Measurements from ENCODE around the gene CMKLR1. TPM values are rescaled to one million over a fixed set of nuclear protein-coding genes. Genes with fewer than 3 reads are reported as not detected.

CMKLR1 gene
- total and polyA plus RNA-seq, 9 donors: 1.4 to 28.3 (median 3.1) TPM

- Histone ChIP-seq H3K36me3 (no peaks in the 10 kb centered on the region), H3K9me3 (no peaks in the 10 kb centered on the region), H3K4me1 (ENCODE audit: insufficient read depth) (no peaks in the 10 kb centered on the region), H3K27ac (no peak overlapping the region), H3K4me3 (no peak overlapping the region), H3K27me3 (no peaks in the 10 kb centered on the region)
- 42 to 45% (median 43%) methylated on average over 5 of the region's 5 CpGs for WGBS, 3 donors
- intact Hi-C loops (cut with DNase I): no loop called here
- no peak for DNase-seq
- TF ChIP-seq CTCF (IDR thresholded peaks at IDR 0.05): no peak
- no peak for TF ChIP-seq EP300 (IDR thresholded peaks at IDR 0.05)
- no peak for TF ChIP-seq POLR2A (IDR thresholded peaks at IDR 0.05)
Observed at GRCh38 chr12:108254030-108254429, 85.1 kb downstream of the CMKLR1 start.

DNA sequence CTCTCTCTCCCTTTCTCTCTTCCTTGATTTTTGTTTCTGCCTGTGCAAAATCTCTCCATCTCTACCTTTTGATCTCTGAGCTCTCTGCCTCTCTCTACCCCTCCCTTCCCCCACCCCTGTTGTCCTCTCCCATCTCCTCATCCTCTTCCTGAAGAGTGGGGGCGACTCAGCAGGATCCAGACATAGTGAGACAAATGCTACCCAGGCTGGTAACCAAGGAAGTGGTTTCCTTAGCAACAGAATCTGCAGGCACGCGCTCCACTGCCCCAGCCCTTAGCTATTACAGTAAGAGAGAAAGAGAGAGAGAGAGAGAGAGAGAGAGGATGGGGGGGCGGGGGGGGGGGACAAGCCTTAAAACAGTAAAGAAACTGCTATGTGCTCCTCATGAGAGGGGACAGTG lies 85.6 kb downstream of the CMKLR1 start:
- Histone ChIP-seq H3K4me3 (no peak overlapping the region), H3K36me3 (no peaks in the 10 kb centered on the region), H3K27me3 (no peaks in the 10 kb centered on the region), H3K27ac (no peak overlapping the region), H3K4me1 (ENCODE audit: insufficient read depth) (no peaks in the 10 kb centered on the region), H3K9me3 (no peaks in the 10 kb centered on the region)
- WGBS, 3 donors: 0 to 2% (median 0%) methylated on average over 3 to 4 of the region's 4 CpGs
- intact Hi-C loops (cut with DNase I): no loop called here
- no peak for TF ChIP-seq EP300 (IDR thresholded peaks at IDR 0.05)
- TF ChIP-seq POLR2A (IDR thresholded peaks at IDR 0.05): no peak
- no peak for TF ChIP-seq CTCF (IDR thresholded peaks at IDR 0.05)
- no peak for DNase-seq

DNA sequence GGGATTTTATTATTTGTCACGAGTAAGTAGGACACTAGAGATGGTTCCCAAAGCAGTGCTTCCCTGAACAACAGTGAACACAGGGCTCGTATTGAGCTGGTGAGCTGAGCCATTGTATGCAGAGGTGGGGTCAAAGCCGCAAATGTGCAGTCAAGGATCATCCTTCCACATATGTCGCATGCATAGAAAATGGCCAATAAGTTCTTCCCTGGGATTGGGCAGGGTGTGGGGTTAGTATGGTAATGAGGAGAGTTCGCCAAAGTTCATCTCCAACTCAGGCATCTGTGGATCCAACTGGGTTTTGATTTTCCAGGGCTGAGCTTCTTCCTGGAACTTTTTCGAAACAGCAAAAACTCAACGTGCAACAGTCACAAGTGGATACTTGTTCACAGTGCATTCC lies 86.6 kb downstream of the CMKLR1 start:
- intact Hi-C loops (cut with DNase I): no loop called here
- WGBS, 3 donors: 75 to 86% (median 79%) methylated on average over 7 of the region's 7 CpGs
- H3K4me3 ChIP-seq: no peak overlapping the region

DNA sequence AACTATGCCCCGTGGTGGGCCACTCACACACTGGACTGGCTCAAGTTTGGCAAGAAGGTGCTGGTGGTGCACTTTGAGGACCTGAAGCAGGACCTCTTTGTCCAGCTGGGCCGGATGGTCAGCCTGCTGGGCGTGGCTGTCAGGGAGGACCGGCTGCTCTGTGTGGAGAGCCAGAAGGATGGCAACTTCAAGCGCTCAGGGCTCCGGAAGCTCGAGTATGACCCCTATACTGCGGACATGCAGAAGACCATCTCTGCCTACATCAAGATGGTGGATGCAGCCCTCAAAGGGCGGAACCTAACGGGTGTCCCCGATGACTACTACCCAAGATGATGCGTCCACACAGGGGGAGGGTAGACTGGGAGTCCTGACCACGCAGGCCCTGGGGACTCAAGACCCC lies 91.1 kb downstream of the CMKLR1 start:
- 74 to 93% (median 86%) methylated on average over 13 of the region's 13 CpGs for WGBS, 3 donors
- Histone ChIP-seq H3K27ac (no peak overlapping the region), H3K4me3 (no peak overlapping the region), H3K27me3 (no peaks in the 10 kb centered on the region), H3K9me3 (no peaks in the 10 kb centered on the region), H3K36me3 (no peaks in the 10 kb centered on the region), H3K4me1 (ENCODE audit: insufficient read depth) (no peaks in the 10 kb centered on the region)
- intact Hi-C loops (cut with DNase I): no loop called here
- no peak for TF ChIP-seq CTCF (IDR thresholded peaks at IDR 0.05)
- TF ChIP-seq EP300 (IDR thresholded peaks at IDR 0.05): no peak
- TF ChIP-seq POLR2A (IDR thresholded peaks at IDR 0.05): no peak
- no peak for DNase-seq

More for the DNA sequence above, 86.6 kb downstream of the CMKLR1 start:
- no peaks in the 10 kb centered on the region for H3K36me3 ChIP-seq
- H3K4me1 ChIP-seq (ENCODE audit: insufficient read depth): no peaks in the 10 kb centered on the region
- no peaks in the 10 kb centered on the region for H3K9me3 ChIP-seq
- no peak for TF ChIP-seq POLR2A (IDR thresholded peaks at IDR 0.05)
- TF ChIP-seq EP300 (IDR thresholded peaks at IDR 0.05): no peak
- no peak for TF ChIP-seq CTCF (IDR thresholded peaks at IDR 0.05)
- no peaks in the 10 kb centered on the region for H3K27me3 ChIP-seq
- H3K27ac ChIP-seq: no peak overlapping the region
- DNase-seq: no peak

DNA sequence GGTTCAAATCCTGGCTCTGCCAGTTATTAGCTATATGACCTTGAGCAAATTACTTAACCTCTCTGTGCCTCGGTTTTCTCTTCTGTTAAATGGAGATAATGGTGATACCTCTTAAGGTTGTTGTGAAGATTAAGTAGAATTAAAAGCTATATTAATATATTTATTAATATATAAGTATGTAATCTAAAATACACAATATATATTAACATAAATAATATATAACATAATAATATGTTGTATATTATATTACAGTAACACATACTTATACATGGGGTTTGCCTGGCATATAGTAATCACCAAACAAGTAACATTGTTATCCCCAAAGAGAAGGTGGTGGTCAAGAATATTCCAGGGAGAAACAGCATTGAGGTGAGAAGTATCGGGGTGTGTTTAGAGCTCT lies 92.0 kb downstream of the CMKLR1 start:
- Histone ChIP-seq H3K27me3 (no peaks in the 10 kb centered on the region), H3K9me3 (no peaks in the 10 kb centered on the region), H3K36me3 (no peaks in the 10 kb centered on the region), H3K4me1 (ENCODE audit: insufficient read depth) (no peaks in the 10 kb centered on the region), H3K4me3 (no peak overlapping the region), H3K27ac (no peak overlapping the region)
- no peak for DNase-seq
- TF ChIP-seq EP300 (IDR thresholded peaks at IDR 0.05): no peak
- TF ChIP-seq CTCF (IDR thresholded peaks at IDR 0.05): no peak
- no peak for TF ChIP-seq POLR2A (IDR thresholded peaks at IDR 0.05)
- WGBS, 3 donors: 72 to 77% (median 72%) methylated on average over 2 of the region's 2 CpGs
- intact Hi-C loops (cut with DNase I): no loop called here
